T follicular helper cell (primary cell): Measurements from ENCODE around the gene YTHDF1.

ENCODE experiments used
- DNase-seq: peaks from one replicate; pipeline ENCODE4 v3.0.0-alpha.2; 2020; ENCODE audit warnings: low read depth

YTHDF1 gene

GRCh38 chr20:63248835-63249591, 33.1 kb upstream of the YTHDF1 start:
- no peak for DNase-seq

- no peak for DNase-seq
Measured at GRCh38 chr20:63247671-63248228, 31.8 kb upstream of the YTHDF1 start.

- DNase-seq: no peak
Measured at GRCh38 chr20:63246490-63247288, 30.8 kb upstream of the YTHDF1 start.

GRCh38 chr20:63244468-63244867, 28.5 kb upstream of the YTHDF1 start:
- DNase-seq: no peak

GRCh38 chr20:63243604-63244247, 27.8 kb upstream of the YTHDF1 start:
- no peak for DNase-seq

GRCh38 chr20:63242736-63243135, 26.8 kb upstream of the YTHDF1 start:
- no peak for DNase-seq

- DNase-seq: no peak
Measured at GRCh38 chr20:63241272-63241671, 25.3 kb upstream of the YTHDF1 start.

- no peak for DNase-seq
Measured at GRCh38 chr20:63240004-63240403, 24.1 kb upstream of the YTHDF1 start.

- DNase-seq: no peak
Measured at GRCh38 chr20:63239431-63239830, 23.5 kb upstream of the YTHDF1 start.

GRCh38 chr20:63238514-63239125, 22.7 kb upstream of the YTHDF1 start:
- DNase-seq: no peak

GRCh38 chr20:63238031-63238430, 22.1 kb upstream of the YTHDF1 start:
- no peak for DNase-seq

GRCh38 chr20:63236116-63236837, 20.3 kb upstream of the YTHDF1 start:
- no peak for DNase-seq

- no peak for DNase-seq
Measured at GRCh38 chr20:63235399-63235983, 19.6 kb upstream of the YTHDF1 start, which contains the start of gene BIRC7. TSS of gene BIRC7 (plus strand) at chr20:63235905. CDS start at chr20:63236097, 192 bp downstream.

- no peak for DNase-seq
Measured at GRCh38 chr20:63234693-63235398, 18.9 kb upstream of the YTHDF1 start.

GRCh38 chr20:63233924-63234323, 18.0 kb upstream of the YTHDF1 start:
- no peak for DNase-seq

GRCh38 chr20:63233061-63233344, 17.1 kb upstream of the YTHDF1 start:
- no peak for DNase-seq

- DNase-seq: no peak
Measured at GRCh38 chr20:63232235-63233060, 16.5 kb upstream of the YTHDF1 start.

- DNase-seq: no peak
Measured at GRCh38 chr20:63230800-63231268, 14.9 kb upstream of the YTHDF1 start.

GRCh38 chr20:63228806-63229205, 12.9 kb upstream of the YTHDF1 start:
- DNase-seq: no peak
